GM18873 (cell line): ENCODE data around the gene HOXA3.

Experiments
- ATAC-seq: cut with Tn5 transposase; IDR thresholded peaks from one replicate; pipeline ENCODE4 v1.9.1; 2021; ENCODE audit warnings: mild to moderate bottlenecking, moderate library complexity, moderate number of reproducible peaks; ENCODE audit not compliant: unreplicated experiment, low FRiP score

The HOXA3 gene

GRCh38 chr7:27151931-27152815 is at the start of gene HOXA3:
Gene HOXA3 (minus strand): TSS chr7:27152583. CDS start chr7:27110640, 41,943 bp downstream.
- ATAC-seq = no peak

DNA sequence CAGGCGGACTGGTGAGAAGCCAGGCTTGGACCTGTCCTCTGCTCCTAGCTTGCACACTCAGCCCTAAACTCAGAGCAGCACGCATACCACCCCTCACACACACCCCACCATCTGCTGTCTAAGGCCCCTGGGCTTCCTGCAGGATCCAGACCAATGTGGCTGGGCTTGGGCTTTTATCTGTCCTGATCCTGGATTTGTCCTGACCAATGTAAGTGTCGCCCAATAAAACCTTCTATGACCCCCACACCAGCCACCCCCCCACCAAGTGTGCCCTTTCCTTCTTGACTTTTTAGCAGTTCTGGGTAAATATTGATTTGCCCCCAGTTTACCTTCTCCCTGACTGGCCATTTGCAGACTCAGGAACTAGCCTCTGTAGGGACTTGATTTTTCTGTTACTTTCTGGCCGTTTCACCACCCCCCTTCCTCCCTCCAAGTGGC is 49.2 kb upstream of the HOXA3 start:
- ATAC-seq = no peak

GRCh38 chr7:27200761-27201579 is 48.6 kb upstream of the HOXA3 start:
- no peak for ATAC-seq

DNA sequence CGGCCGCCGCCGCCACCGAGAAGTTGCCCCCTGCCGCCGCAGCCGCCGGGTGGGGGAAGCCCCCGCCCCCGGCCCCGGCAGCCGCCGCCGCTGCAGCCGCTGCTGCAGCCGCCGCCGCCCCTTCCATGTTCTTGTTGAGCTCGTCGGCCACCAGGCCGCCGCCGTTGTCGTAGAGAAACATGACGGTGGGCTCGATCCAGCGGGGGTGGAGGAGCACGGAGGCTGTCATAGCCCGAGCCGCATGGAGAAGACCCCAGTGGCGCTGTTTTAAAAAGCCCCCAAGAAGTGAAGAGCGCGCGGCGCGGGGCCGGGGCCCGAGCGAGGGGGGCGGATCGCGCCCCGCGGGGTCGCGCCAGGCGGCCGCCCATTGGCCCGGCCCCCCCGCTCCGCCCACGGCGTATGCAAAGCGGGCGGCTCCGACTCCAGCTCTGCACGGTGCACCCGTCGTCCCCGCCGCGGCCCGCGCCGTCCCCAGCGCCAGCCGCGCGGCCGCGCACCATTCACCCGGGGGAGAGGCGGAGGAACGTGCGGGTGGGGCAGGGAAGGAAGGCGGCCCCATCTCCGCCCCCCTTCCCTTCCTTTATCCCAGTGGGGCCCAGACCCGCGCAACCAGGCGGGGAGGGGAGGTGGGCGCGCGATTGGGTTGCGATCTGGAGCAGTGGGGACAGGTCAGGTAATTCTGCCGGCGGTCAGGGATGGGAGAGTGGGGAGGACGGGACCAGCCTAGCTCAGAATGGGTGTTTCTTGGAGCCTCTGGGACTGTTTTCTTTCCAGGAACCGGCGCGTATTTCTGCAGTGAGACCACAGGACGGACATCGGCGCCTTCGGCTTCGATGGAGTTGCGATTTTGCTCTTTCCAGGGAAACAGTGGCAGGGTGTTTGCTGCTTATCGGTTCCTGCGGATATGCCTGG is 47.7 kb upstream of the HOXA3 start, which contains the start of gene HOXA13:
Gene HOXA13, minus strand, starts transcription at position 243 of the 912 bp plus-strand sequence. Its CDS starts 14 bp downstream, at position 229.
- no peak for ATAC-seq

- no peak for ATAC-seq
These were observed 46.8 kb upstream of the HOXA3 start for GRCh38 chr7:27198871-27199801.

DNA sequence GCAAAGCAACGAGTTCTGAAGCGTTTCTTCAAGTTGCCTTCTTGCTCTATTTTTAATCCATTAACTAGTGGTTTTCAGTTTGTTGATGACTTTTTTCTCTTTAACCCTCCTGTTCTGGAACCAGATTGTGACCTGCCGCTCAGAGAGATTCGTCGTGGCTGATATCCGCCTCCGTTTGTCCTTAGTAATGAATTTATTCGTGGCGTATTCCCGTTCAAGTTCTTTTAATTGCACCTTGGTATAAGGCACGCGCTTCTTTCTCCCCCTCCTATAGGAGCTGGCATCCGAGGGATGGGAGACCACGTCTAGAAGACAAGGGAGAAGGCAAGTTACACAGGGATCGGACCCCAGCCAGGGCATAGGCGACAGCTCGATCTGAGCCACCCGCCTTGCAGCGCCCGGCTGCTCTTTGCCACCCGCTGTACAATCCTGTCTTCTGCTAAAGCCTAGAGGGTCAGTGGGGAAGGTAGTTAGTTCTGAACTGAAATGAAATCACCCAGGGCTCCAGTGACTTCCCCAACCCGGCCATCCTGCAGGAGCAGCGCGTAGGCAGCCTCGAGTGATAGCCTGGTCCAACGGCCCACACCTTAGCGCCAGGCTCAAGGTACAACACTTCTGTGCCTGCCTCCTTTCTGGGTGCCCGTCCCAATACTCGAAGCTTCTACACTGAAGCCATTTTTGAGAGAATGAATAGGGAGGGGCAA is 45.9 kb upstream of the HOXA3 start:
- ATAC-seq = no peak

DNA sequence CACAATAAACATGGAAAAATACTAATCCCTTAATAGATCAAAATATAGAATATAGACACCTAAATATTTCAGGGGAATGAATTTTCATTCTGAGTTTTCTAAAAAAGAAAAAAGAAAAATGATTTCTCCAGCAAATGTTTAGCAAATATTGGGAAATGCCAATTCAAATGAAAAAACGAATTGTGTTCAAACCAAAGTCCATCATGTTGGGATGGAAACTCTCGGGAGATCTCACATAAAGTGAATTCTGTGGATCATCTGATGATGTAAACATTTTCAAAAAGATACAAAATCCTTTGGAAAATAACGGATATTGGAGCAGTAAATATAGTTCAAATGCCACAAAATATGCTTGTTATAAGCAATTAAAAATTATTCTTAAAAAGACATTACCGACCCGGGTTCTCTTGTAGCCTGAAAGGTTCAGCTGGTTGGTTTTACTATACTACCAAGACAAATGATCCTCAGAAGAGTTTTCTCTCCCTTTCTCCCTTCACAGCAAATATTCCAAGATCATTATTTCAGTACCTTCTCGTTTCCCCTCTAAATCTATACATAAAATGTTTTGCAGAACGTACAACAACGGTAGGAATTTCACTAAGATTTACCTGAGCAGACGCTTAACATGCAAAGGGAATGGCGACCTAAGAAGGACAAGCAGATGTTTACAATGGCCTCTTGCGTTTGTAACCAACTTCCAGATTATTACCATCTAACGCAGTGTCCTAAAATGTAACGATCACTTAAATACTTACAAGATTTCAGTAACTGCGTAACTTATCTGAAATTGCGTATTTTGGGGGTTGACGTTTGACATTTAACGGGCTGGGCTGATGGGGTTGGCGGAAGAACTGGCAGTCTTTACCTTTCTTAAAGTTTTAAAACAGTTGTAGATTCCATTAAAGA is 45.0 kb upstream of the HOXA3 start:
- no peak for ATAC-seq

DNA sequence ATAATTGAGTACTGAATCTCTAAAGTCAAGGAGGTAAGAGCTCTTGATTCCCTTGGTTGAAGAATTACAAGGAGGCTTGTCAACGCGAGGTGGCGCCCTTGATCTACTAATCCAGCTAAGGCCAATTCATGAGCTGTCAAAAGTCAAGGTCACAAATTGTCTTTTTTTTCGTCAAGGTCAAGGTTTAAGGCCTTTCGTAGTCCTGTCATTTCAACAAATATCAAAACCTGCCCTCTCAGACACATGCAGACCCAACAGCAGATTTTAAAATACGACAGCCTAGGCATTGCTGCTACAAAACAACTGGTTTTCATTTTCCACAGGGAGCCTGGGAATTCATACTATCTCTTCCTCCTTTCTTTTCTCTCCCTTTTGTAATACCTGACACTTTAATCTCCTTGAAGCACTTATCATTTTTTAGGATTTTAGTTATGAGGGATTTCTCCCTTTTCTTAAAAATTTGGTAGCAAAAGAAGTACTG is 43.9 kb upstream of the HOXA3 start:
- no peak for ATAC-seq

GRCh38 chr7:27194686-27195379 is 42.5 kb upstream of the HOXA3 start:
- ATAC-seq = no peak

DNA sequence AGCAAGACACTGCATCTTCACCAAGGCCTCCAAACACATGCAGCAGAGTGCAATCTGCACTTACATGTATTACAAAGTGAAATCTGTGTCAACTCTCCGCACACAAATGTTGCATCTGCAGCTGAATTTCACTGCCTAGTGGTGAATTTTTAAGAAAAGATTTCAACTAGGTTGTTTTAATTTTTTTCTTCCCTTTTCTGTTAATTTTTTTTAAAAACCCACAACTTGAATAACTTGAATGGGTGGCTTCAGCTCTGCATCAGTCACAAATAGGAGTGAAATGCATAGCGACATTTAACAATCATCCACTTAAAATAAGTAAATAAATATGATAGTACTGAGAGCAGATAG is 41.6 kb upstream of the HOXA3 start:
- no peak for ATAC-seq

- ATAC-seq = no peak
These were observed 41.1 kb upstream of the HOXA3 start for GRCh38 chr7:27193335-27194001.

GRCh38 chr7:27192546-27193334 is 40.4 kb upstream of the HOXA3 start:
- ATAC-seq = no peak

DNA sequence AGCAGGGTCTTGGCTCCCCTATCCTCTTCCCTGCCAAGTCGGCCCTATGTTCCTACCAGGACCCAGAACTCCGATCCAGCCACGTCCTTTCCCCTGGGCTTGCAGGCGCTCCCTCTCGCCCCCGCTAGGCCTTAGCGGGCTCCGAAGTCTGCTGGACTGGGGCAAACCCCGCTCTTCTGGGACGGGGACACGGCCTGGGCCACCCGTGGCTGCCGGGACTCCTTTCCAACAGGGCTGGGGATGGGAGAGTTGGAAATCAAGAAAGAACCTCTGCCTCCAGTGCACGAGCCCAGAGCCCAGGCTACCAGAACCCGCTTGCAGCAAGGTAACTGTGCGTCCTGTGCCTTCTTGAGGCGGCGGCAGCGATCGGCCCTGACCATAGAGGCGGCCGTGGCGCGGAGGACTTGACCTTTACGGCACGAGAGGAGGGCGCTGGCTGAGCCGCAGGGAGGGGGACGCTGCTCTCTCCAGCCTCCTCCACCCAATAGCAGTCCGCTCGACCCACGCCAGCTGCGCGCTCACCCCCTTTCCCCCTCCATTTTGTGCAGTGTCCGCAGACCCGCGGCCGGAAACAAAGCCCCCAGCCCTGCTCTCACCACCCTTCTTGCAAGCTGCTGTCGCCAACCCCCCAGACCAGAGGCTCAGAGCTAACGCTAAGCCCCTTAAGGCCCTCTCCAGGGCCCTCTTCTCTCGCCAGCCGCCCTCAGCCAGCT is 39.6 kb upstream of the HOXA3 start:
- ATAC-seq = no peak

DNA sequence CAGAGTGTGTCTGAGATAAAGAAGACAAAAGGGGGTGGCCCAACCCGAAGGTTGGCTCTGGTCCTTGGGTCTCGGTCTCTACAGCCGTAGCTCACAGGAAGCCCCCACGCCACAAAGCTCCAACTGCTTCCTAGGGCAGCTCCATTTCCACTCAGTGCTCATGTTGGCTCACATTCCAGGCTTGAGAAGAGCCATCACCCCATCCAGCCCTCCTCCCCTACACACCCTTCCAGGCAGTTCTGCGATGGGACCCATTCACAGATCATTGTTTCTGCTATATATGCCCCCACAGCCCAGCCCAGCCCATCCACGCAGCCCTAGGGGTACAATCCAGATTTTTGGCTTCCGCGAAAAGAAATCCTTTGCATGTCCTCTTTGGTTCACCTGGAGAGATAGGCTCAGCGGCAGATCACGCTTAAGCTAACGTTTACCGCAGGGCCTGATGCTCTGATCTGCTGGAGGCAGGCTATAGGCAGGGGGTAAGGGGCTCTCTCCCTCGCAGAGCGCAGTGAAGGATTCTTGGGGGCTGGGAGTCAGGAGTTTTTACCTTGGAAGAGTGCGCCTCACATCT is 38.9 kb upstream of the HOXA3 start:
- ATAC-seq = no peak
